Measurements from ENCODE around the gene HTR1B. TPM values are rescaled to one million over a fixed set of nuclear protein-coding genes. Genes with fewer than 3 reads are reported as not detected.

Gene HTR1B, protein sequence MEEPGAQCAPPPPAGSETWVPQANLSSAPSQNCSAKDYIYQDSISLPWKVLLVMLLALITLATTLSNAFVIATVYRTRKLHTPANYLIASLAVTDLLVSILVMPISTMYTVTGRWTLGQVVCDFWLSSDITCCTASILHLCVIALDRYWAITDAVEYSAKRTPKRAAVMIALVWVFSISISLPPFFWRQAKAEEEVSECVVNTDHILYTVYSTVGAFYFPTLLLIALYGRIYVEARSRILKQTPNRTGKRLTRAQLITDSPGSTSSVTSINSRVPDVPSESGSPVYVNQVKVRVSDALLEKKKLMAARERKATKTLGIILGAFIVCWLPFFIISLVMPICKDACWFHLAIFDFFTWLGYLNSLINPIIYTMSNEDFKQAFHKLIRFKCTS
- under 1 TPM in 2 of 3 donors, not detected in 1; 0.15 to 0.33 TPM for total RNA-seq

DNA sequence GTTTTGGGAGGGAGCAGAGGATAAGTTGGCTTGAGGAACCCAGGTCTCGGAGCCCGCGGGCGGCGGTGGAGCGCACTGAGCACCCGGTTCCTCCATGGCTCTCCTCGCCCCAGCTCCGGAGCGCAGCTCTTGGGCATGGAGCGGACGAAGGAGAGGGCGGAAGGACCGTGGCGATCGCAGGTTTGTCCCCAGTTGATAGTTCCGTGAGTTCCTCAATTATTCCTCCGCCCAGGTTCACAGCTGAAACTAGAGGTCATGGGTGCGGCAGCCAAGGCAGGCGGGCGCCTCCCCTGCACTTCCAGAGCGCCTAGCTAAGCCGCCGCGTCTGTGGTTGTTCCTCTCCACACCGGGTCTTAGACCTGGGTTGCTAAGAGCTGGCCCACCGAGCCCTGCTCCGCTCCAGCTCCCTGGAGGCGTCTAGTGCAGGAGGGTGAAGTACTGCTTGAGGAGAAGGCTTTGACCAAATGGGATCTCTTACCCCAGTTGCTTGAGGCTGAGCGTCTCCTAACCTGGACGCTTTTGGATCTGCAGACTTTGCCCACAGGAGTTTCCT, at the start of gene HTR1B:
Gene HTR1B (minus strand): TSS at position 184 of the 553 bp plus-strand sequence. CDS start 88 bp downstream, at position 96.
- H3K4me3 ChIP-seq: peak within 1 kb of the TSS; percentile 27 to 68 (median 45)
- TF ChIP-seq, protein P1, sequence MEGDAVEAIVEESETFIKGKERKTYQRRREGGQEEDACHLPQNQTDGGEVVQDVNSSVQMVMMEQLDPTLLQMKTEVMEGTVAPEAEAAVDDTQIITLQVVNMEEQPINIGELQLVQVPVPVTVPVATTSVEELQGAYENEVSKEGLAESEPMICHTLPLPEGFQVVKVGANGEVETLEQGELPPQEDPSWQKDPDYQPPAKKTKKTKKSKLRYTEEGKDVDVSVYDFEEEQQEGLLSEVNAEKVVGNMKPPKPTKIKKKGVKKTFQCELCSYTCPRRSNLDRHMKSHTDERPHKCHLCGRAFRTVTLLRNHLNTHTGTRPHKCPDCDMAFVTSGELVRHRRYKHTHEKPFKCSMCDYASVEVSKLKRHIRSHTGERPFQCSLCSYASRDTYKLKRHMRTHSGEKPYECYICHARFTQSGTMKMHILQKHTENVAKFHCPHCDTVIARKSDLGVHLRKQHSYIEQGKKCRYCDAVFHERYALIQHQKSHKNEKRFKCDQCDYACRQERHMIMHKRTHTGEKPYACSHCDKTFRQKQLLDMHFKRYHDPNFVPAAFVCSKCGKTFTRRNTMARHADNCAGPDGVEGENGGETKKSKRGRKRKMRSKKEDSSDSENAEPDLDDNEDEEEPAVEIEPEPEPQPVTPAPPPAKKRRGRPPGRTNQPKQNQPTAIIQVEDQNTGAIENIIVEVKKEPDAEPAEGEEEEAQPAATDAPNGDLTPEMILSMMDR (IDR thresholded peaks at IDR 0.05): no peak
- TF ChIP-seq POLR2AphosphoS5 (IDR thresholded peaks at IDR 0.05) (no peak), POLR2A (IDR thresholded peaks at IDR 0.05) (no peak)
- intact Hi-C loops (cut with DNase I; ENCODE audit: low total_unique reads): no loop called here
- no peaks in the 10 kb centered on the region for H3K4me1 ChIP-seq
- H3K9me3 ChIP-seq: no peaks in the 10 kb centered on the region
- H3K36me3 ChIP-seq: no peaks in the 10 kb centered on the region
- peak within 1 kb of the TSS in 1 of 2 donors; percentile 19 for H3K27ac ChIP-seq
- no peak for DNase-seq (ENCODE audit: low spot score in 2 of 2)
- peaks cover 7 to 41% of the 10 kb centered on the region in 2 donors for H3K27me3 ChIP-seq

DNA sequence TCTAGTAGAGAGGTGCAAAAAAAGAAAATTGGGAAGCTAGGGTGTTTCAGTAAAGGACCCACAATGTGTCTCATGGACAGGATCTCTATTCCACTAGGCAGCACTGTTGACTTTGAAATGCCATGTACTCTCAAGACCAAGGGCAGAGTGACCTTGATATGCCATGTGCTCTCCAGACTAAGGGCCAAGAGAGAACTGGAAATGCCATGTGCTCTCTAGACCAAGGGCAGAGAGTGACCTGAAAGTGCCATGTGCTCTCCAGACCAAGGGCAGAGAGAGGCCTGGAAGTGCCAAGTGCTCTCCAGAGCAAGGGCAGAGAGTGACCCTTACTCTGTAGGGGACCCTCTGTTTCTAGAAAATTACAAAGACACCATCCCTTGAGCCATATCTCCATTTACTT, 49.3 kb upstream of the HTR1B start:
- intact Hi-C loops (cut with DNase I; ENCODE audit: low total_unique reads): no loop called here
- H3K27ac ChIP-seq: no peak overlapping the region
- DNase-seq (ENCODE audit: low spot score in 2 of 2): no peak
- no peaks in the 10 kb centered on the region for H3K36me3 ChIP-seq
- TF ChIP-seq POLR2A (IDR thresholded peaks at IDR 0.05) (no peak), POLR2AphosphoS5 (IDR thresholded peaks at IDR 0.05) (no peak)
- TF ChIP-seq, protein P1 (IDR thresholded peaks at IDR 0.05): no peak
- H3K9me3 ChIP-seq: peaks cover 27 to 46% of the 10 kb centered on the region in 2 donors
- H3K27me3 ChIP-seq: no peaks in the 10 kb centered on the region
- H3K4me1 ChIP-seq: no peaks in the 10 kb centered on the region
- H3K4me3 ChIP-seq: no peak overlapping the region

DNA sequence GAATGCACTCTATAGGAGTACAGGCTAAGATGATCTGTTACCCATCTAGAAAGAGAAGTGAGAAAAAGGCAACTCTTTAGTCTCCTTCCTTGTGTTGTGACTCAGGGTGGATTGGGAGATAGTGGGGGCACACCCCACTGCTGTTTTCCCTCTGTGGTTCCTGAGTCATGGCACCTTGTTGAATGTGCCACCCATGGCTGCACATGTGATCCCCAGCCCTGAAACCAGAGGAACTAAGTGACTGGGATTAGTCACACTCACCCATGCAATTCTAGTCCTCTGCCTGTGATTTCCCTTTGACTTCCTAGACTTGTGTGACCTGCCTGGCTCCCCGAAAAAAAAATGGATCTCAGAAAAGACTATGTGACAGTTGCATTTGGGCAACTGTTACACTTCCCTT, 48.6 kb upstream of the HTR1B start:
- Histone ChIP-seq H3K9me3 (peaks cover 27 to 46% of the 10 kb centered on the region in 2 donors), H3K4me3 (no peak overlapping the region), H3K4me1 (no peaks in the 10 kb centered on the region), H3K27me3 (no peaks in the 10 kb centered on the region), H3K36me3 (no peaks in the 10 kb centered on the region), H3K27ac (no peak overlapping the region)
- no peak for DNase-seq (ENCODE audit: low spot score in 2 of 2)
- TF ChIP-seq, protein P1 (IDR thresholded peaks at IDR 0.05): no peak
- TF ChIP-seq POLR2AphosphoS5 (IDR thresholded peaks at IDR 0.05): no peak
- TF ChIP-seq POLR2A (IDR thresholded peaks at IDR 0.05): no peak
- intact Hi-C loops (cut with DNase I; ENCODE audit: low total_unique reads): no loop called here

DNA sequence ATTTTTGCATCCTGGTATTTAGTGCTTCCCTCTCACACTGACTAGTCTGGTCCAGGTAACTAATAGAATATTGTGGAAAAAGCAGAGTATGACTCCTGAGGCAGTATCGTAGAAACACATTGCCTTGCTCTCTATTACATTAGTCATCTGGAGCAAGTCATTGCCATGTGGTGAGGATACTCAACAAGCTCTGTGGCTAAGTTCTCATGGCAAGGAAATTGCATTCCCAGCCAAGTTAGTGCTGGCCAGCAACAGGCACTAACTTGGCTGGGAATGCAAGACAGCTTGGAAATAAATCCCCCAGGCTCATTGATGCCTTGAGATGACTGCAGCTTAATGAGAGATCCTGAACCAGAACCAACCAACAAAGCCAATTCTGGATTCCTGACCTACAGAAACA, 39.7 kb upstream of the HTR1B start:
- Histone ChIP-seq H3K27ac (no peak overlapping the region), H3K27me3 (no peaks in the 10 kb centered on the region), H3K9me3 (no peaks in the 10 kb centered on the region), H3K36me3 (no peaks in the 10 kb centered on the region), H3K4me1 (no peaks in the 10 kb centered on the region), H3K4me3 (no peak overlapping the region)
- intact Hi-C loops (cut with DNase I; ENCODE audit: low total_unique reads): no loop called here
- no peak for TF ChIP-seq POLR2A (IDR thresholded peaks at IDR 0.05)
- no peak for TF ChIP-seq POLR2AphosphoS5 (IDR thresholded peaks at IDR 0.05)
- TF ChIP-seq, protein P1 (IDR thresholded peaks at IDR 0.05): no peak
- peak in 1 of 2 donors; percentile 20 for DNase-seq (ENCODE audit: low spot score in 2 of 2)

DNA sequence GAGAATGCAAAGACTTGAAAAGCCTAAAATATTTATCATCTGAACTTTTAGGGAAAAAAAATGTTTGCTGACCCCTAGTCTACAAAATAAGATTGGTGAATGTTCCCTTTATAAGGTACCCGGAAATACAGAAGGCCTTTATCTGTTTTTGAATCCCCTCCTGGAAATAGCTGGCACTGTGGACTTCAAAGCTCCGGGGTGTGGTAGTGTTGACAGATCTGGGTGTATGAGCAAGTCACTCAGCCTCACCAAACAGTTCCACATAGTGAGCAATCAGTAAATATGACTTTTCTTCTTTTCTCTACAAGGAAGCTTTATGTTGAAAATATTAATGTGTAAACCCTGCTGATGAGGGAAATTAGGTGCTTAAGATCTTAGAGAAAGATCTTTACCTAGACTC, 29.2 kb upstream of the HTR1B start:
- H3K36me3 ChIP-seq: no peaks in the 10 kb centered on the region
- TF ChIP-seq, protein P1 (IDR thresholded peaks at IDR 0.05): no peak
- TF ChIP-seq POLR2A (IDR thresholded peaks at IDR 0.05) (no peak), POLR2AphosphoS5 (IDR thresholded peaks at IDR 0.05) (no peak)
- H3K27ac ChIP-seq: no peak overlapping the region
- no peak overlapping the region for H3K4me3 ChIP-seq
- DNase-seq (ENCODE audit: low spot score in 2 of 2): no peak
- H3K9me3 ChIP-seq: no peaks in the 10 kb centered on the region
- no peaks in the 10 kb centered on the region for H3K4me1 ChIP-seq
- no peaks in the 10 kb centered on the region for H3K27me3 ChIP-seq
- intact Hi-C loops (cut with DNase I; ENCODE audit: low total_unique reads): no loop called here
